MM.1S (cell line): ENCODE results near the gene PRRC1.

ENCODE experiments used
- DNase-seq: peaks from one replicate; pipeline ENCODE4 v3.0.0-alpha.2; 2015
- H2AFZ ChIP-seq: fragments of 300-600 bp; sonication (generic); 2 replicates; pipeline ENCODE4 v1.6.0; 2016; ENCODE audit warnings: antibody characterized with exemption, low read length
- H3F3A ChIP-seq: fragments of 300-600 bp; sonication (generic); 2 replicates; pipeline ENCODE4 v1.6.1; 2016; ENCODE audit warnings: mild to moderate bottlenecking, antibody characterized with exemption, low read length, moderate library complexity, mixed read lengths; ENCODE audit not compliant: insufficient read depth
- H3K27ac ChIP-seq: fragments of 300-600 bp; sonication (generic); 2 replicates; pipeline ENCODE4 v1.5.1; 2016; ENCODE audit warnings: mild to moderate bottlenecking, low read length
- H3K27me3 ChIP-seq: fragments of 300-600 bp; sonication (generic); replicated peaks from 2 replicates; pipeline ENCODE4 v1.6.0; 2016; ENCODE audit warnings: low read length; ENCODE audit not compliant: insufficient read depth
- H3K36me3 ChIP-seq: fragments of 300-600 bp; sonication (generic); replicated peaks from 2 replicates; pipeline ENCODE4 v1.6.1; 2016; ENCODE audit warnings: mild to moderate bottlenecking, low read length, mixed read lengths; ENCODE audit not compliant: insufficient read depth
- H3K4me1 ChIP-seq: fragments of 300-600 bp; sonication (generic); 2 replicates; pipeline ENCODE4 v1.6.1; 2016; ENCODE audit warnings: low read length, mixed read lengths
- H3K4me2 ChIP-seq: fragments of 300-600 bp; sonication (generic); 2 replicates; pipeline ENCODE4 v1.6.0; 2016; ENCODE audit warnings: low read depth, low read length
- H3K4me3 ChIP-seq: fragments of 300-600 bp; sonication (generic); 2 replicates; pipeline ENCODE4 v1.5.1; 2016; ENCODE audit warnings: low read length, mixed read lengths
- H3K79me2 ChIP-seq: fragments of 300-600 bp; sonication (generic); 2 replicates; pipeline ENCODE4 v1.6.1; 2016; ENCODE audit warnings: mixed run types, low read length, mixed read lengths
- H3K9ac ChIP-seq: fragments of 300-600 bp; sonication (generic); 2 replicates; pipeline ENCODE4 v1.6.1; 2016; ENCODE audit warnings: low read length, mixed read lengths
- H3K9me2 ChIP-seq: fragments of 300-600 bp; sonication (generic); replicated peaks from 2 replicates; pipeline ENCODE4 v1.6.1; 2016; ENCODE audit warnings: mild to moderate bottlenecking, low read length, mixed read lengths; ENCODE audit not compliant: insufficient read depth
- H3K9me3 ChIP-seq: fragments of 300-600 bp; sonication (generic); replicated peaks from 2 replicates; pipeline ENCODE4 v1.6.1; 2016; ENCODE audit warnings: mild to moderate bottlenecking, low read length, mixed read lengths; ENCODE audit not compliant: insufficient read depth
- H4K20me1 ChIP-seq: fragments of 300-600 bp; sonication (generic); 2 replicates; pipeline ENCODE4 v1.6.1; 2016; ENCODE audit warnings: mild to moderate bottlenecking, low read length, moderate library complexity, mixed read lengths; ENCODE audit not compliant: insufficient read depth
- EZH2 ChIP-seq: fragments of 300-600 bp; sonication (generic); optimal IDR thresholded peaks from 2 replicates; pipeline ENCODE3; 2017; ENCODE audit warnings: low read depth, mild to moderate bottlenecking, antibody characterized with exemption, low read length, mixed read lengths
- EZH2phosphoT487 ChIP-seq: fragments of 300-600 bp; sonication (generic); IDR thresholded peaks from 2 replicates; pipeline ENCODE4 v1.6.1; 2018; ENCODE audit warnings: antibody characterized with exemption, low read length
- TF ChIP-seq, protein P1 (sequence below): fragments of 300-600 bp; sonication (generic); IDR thresholded peaks from 2 replicates; pipeline ENCODE4 v1.5.1; 2016; ENCODE audit warnings: antibody characterized with exemption, low read length, mixed read lengths

The PRRC1 gene

DNA sequence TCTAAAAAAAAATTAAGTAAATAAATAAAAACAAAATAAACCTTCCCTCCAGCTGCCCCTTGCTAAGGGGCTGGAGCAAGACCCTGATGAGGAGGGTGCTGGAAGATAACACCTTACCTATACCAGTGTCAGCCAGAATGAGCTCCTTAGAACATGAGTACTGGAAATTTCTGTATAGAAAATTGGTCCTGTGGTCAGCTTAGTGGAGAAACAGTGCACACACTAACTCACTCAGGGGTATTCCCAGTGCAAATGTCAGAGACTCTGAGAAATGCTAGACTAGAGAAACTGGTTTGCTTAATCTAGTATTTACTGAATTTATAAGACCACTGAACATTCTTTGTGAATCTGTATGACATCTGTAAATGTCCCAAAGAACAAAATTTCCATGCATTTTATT is 69.4 kb downstream of the PRRC1 start:
- Histone ChIP-seq H3K79me2 (no peaks in the 10 kb centered on the region), H3K4me3 (no peak overlapping the region), H3K4me1 (no peaks in the 10 kb centered on the region), H3K4me2 (no peak overlapping the region), H2AFZ (no peak overlapping the region), H3K9ac (no peak overlapping the region), H4K20me1 (no peaks in the 10 kb centered on the region), H3F3A (no peaks in the 10 kb centered on the region), H3K9me2 (no peaks in the 10 kb centered on the region), H3K36me3 (no peaks in the 10 kb centered on the region), H3K27me3 (no peaks in the 10 kb centered on the region), H3K27ac (no peak overlapping the region), H3K9me3 (no peaks in the 10 kb centered on the region)
- no peak for TF ChIP-seq EZH2
- no peak for TF ChIP-seq EZH2phosphoT487
- TF ChIP-seq, protein P1, sequence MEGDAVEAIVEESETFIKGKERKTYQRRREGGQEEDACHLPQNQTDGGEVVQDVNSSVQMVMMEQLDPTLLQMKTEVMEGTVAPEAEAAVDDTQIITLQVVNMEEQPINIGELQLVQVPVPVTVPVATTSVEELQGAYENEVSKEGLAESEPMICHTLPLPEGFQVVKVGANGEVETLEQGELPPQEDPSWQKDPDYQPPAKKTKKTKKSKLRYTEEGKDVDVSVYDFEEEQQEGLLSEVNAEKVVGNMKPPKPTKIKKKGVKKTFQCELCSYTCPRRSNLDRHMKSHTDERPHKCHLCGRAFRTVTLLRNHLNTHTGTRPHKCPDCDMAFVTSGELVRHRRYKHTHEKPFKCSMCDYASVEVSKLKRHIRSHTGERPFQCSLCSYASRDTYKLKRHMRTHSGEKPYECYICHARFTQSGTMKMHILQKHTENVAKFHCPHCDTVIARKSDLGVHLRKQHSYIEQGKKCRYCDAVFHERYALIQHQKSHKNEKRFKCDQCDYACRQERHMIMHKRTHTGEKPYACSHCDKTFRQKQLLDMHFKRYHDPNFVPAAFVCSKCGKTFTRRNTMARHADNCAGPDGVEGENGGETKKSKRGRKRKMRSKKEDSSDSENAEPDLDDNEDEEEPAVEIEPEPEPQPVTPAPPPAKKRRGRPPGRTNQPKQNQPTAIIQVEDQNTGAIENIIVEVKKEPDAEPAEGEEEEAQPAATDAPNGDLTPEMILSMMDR, result no peak
- no peak for DNase-seq

DNA sequence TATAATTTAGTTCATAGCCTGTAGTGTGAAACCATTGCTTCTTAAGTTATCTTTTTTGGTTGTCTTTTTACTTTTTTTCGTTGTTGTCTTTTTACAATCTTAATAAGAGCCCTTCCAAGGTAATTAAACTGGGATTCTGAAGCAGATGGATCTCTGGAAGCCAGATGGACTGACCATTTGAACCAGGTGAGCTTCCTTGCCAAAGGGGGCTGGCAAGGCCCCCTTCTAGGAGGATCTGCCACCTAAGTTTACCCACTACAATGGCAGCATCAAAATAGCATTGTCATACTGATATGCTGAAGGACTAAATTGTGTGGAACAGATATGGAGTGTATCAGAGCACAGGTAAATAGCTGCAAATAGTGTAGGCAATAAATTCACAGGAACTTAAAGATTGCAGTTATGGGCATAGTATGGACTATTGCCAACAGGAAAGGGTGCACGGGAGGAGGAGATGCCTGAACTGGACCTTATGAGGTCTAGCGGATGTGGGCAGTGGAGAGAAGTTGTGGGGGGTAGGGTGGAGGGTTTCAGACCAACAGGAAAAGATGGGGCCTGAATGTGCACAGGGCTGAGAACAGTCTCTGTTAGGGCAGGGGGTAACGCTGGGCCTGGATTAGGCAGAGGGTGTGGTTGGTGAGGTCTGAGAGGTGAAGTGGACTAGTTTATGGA is 69.9 kb downstream of the PRRC1 start:
- Histone ChIP-seq H4K20me1 (no peaks in the 10 kb centered on the region), H3K79me2 (no peaks in the 10 kb centered on the region), H3K36me3 (no peaks in the 10 kb centered on the region), H3K4me1 (no peaks in the 10 kb centered on the region), H3K4me3 (no peak overlapping the region), H3K9me2 (no peaks in the 10 kb centered on the region), H3K9ac (no peak overlapping the region), H3K4me2 (no peak overlapping the region), H3K27me3 (no peaks in the 10 kb centered on the region), H3K9me3 (no peaks in the 10 kb centered on the region), H3K27ac (no peak overlapping the region), H3F3A (no peaks in the 10 kb centered on the region), H2AFZ (no peak overlapping the region)
- no peak for DNase-seq
- no peak for TF ChIP-seq EZH2phosphoT487
- no peak for TF ChIP-seq EZH2
- TF ChIP-seq, protein P1, result no peak

DNA sequence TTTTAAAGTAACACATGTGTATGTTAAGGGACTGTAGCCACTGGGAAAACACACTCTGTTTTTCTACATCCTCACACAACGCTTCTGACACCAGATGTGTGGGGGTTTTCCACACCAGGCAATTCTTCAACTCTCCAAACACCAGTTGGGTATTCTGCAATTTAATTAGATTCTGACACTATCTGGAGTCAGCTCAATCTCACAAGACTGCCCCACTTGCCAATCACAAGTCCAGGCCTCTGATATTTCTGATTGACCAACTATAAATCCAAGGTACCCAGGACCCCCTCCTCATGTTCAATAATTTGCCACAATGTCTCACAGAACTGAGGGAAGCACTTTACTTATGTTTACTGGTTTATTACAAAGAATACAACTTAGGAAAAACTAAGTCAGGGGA is 70.9 kb downstream of the PRRC1 start:
- Histone ChIP-seq H3K4me1 (no peaks in the 10 kb centered on the region), H4K20me1 (no peaks in the 10 kb centered on the region), H3K4me2 (no peak overlapping the region), H3K79me2 (no peaks in the 10 kb centered on the region), H2AFZ (no peak overlapping the region), H3K27ac (no peak overlapping the region), H3K9me2 (no peaks in the 10 kb centered on the region), H3K9me3 (no peaks in the 10 kb centered on the region), H3K4me3 (no peak overlapping the region), H3K27me3 (no peaks in the 10 kb centered on the region), H3K36me3 (no peaks in the 10 kb centered on the region), H3F3A (no peaks in the 10 kb centered on the region), H3K9ac (no peak overlapping the region)
- no peak for DNase-seq
- no peak for TF ChIP-seq EZH2
- TF ChIP-seq, protein P1, result no peak
- TF ChIP-seq EZH2phosphoT487, result no peak
